Glomerular endothelial cell (primary cell): ENCODE results near the gene ARHGAP4. TPM values are rescaled to one million over a fixed set of nuclear protein-coding genes. Genes with fewer than 3 reads are reported as not detected.

Experiments
- DNase-seq: peaks from one replicate; pipeline ENCODE4 v3.0.0-alpha.2; 2011; ENCODE audit warnings: low read depth, low spot score; ENCODE audit errors: extremely low read depth
- total RNA-seq: library from RNA; depleted of rRNA; stranded (reverse); fragments of >200 nt; gene quantifications from 2 replicates; pipeline ENCODE4 v1.2.3, GENCODE V29; 2015

Gene ARHGAP4
- total RNA-seq, 1 donor from 2014 or later: 24.2 TPM

DNA sequence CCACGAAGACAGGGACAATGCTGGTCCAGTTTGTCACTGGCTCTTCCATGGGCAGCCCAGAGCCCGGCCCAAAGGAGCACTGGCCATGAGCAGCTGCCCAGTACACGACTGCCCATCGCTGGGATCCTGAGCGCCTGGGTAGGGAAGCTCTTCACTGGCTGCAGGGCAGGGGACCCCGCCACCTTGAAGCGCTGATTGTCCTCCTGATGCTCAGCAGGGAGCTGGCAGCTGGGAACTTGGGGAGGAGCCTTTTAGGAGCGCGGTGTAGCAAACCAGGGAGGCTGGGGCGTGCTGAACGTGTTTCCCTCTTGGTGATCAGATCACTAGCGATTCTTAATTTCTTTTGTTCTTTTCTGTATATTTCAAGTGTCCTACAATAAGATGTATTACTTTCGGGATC lies 41.9 kb downstream of the ARHGAP4 start:
- DNase-seq: no peak

DNA sequence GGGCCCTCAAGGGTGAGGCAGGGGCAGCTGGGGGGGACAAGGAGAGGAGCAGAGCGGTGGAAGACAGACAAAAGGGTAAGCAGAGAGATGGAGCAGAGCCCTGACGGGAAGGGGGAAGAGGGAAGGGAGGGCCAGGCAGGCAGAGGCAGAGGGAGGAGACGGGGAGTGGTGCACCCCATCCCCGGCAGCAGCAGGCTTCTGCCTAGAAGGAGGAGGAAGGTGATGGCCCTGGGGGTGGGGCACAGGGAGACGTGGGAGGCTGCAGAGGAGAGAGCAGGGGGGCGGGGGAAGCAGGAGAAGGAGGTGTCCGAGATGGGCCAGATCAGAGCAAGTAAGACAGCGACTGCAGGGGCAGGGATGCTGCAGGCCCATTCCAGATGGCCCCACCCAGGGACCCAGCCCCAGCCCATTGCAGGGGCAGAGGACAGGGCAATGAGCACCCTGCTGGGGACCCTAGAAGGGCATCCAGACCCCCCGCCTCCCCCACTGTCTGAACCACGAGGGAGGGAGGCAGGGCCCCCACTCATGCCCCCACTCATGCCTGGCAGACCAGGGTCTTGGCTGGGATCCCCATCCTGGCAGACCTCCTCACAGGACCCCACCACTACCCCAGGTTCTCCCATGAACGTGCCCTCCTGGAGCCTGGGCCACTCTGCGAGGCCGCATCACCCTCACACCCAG lies 42.8 kb downstream of the ARHGAP4 start:
- DNase-seq: no peak

DNA sequence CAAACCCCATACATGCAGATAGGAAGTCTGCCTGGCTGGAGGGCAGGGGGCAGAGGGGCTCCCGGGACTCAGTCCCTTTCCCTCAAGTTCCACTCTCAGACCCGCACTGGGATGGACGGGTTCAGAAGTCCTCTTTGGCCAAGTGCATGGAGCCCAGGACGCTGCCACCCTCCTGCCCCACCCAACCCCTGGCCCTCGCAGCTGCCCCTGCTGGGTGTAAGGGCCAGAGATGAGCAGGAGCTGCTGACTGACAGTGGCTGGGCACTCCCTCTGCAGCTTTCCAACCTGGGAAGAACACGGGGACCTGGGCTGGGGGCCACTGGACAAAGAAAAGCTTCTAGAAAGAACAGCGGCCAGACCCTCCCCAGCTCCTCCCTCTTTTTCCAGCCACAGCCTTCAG lies 43.5 kb downstream of the ARHGAP4 start:
- DNase-seq: no peak

DNA sequence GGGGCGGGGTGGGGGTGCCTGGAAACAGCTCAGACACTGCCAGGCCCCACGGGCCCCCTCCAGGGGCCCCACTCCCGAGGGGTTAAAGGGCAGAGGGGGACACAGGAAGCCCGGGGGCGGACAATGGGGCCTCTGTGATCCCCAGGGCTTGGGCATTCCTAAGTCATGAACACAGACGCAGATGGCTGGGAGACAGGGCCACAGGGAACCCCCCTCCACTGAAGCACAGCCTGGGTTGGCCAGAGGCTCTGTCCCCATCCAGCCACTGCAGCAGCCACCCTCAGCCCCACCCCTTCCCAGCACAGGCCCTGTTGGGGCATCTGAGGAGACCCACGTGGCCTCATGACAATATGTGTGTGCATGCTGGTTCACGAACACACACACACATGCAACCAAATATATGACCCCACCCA lies 44.0 kb downstream of the ARHGAP4 start:
- DNase-seq: no peak

DNA sequence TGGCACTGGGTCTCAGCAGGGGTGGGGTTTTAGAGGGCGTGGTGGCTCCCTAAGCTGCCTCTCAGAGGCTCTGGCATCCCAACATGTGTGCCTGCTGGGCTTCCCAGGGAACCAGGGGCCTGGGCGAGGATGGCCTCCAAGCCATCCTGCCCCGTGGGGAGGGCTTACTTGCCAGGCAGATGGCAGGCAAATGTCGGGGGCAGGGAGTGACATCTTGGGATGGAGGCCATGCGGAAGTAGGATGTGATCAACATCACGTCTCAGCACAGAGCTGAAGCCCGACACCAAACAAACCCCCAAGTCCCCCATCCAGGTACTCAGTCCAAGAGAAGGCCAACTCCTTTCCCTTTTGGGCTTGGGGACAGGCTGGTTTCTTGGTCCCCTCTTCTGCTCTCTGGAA lies 44.8 kb downstream of the ARHGAP4 start:
- no peak for DNase-seq

DNA sequence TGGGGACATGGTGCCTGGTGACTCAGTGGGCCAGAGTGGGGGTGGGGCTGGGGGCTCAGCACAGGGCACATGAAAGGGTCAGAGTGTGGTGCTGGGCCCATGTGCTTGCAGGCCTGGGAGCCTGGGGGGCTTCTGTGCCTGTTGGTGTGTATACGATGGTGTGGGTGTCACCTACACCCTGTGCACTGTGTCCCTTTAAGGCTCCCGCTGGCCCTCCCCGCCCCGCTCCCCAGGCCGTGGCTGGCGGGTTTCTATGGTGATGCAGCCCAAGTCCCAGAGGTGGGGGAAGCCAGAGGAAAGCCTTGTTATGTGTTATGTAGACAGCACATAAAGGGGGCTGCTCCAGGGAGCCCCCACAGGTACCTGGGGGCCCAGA lies 45.6 kb downstream of the ARHGAP4 start:
- no peak for DNase-seq

DNA sequence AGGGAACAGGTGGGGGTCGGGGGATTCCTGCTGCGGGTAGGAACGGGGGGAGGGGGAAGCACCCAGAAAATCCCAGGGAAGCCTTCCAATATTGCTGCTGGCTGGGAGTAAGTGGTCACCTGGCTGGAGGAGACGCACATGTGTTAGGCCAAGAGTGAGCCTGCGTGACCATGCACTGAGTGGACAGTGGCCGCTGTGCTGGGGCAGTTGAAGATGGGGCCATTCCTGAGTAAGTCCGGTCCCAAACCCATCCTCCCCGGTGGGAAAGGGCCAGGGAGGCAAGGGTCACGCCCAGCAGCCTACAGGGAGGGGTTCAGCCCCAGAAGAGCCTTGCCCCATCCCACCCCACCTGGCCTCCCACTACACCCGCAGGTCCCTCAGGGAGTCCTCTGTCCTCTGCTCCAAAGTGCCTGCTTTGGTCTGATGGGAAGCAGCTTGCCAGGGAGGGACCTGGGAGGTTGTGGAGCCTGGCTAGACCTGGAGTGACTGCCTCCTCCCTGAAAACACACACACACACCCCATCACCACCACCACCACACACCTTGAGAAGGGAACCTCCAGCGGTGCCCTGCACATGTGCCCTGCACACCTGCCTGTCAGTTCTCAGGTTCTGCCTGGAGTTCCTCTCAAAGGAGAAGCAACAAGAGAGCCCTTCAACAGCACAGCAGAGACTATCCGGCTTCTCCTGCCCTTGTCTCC lies 46.2 kb downstream of the ARHGAP4 start:
- no peak for DNase-seq

DNA sequence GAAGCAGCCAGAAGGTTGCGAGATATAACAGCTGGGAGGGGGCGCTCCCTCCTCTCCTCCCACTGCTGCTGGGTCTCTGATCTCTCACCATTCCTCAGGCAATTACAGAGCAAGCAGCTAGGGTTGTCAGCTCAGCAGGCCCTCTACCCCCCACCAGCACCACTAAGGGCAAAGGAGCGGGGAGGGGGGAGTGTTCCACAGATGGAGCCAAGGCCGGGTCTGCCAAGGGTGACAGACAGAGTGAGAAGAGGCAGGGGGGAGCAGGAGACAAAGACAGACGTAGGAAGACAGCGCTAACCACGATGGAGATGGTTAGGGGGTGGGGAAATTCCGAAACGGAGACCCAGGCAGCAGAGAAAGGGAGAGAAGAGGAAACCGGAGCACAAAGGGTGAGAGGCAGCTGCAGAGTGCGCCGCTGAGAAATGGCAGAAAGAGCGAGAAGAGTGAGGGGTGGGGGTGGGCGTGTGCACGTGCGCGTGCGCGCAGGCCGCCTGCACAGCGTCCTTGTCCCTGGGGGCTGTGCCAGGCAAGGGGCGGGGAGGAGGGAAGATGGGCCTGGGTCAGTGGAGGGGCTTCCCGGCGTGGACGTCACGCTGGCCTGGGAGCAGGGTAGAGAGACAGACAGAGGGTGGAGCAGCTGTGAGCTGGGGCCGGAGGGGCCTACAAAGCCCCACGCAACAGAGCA lies 47.0 kb downstream of the ARHGAP4 start:
- DNase-seq: no peak

DNA sequence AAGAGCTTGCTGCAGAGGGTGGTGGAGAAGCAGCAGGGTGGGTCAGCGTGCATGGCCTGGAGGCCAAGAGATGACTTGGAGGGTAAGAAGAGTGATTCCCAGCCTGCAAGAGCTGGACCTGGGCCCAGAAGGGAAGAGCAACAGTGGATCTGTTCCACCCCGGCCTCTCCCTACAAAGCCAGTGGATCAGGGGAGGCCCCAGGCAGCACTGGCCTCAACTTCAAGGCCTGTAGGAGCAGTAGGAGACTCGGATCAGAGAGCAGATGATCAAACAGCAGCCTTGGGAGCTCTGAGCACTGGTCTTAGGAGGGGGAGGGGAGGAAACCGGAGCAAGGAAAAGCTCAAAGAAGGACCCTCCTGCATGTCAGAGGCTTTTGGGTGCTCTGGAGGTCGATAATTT lies 47.7 kb downstream of the ARHGAP4 start:
- DNase-seq: no peak

DNA sequence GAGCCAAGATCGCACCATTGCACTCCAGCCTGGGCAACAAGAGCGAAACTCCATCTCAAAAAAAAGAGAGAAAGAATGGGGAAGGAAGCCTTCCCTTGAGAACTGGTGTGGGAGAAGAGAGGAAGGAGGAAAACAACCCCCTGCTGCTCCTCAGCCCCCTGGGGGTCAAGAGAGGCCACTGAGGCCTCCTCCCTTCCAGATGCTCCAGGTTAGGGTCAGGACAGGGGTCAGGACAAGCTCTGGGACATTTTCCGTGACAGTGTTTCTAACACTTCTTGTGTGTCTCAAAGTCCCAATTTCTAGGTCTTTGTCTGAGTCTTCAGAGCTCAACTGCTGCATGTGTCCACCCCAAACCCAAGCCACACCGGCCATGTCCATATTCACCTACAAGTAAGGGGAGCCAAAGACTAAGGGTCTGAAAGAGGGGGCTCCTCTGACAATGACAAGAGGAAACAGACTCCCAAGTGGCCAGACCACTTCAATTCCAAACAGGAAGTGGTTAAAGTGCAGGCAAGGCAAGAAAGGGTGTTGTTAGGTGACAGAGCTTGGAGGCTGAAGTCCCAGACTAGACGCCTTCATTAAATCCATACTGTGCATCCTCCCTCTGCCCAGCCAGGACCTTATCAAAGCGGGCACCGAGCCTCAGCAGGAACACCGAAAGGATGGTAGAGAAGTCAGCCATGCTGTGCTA lies 48.3 kb downstream of the ARHGAP4 start:
- DNase-seq: no peak

DNA sequence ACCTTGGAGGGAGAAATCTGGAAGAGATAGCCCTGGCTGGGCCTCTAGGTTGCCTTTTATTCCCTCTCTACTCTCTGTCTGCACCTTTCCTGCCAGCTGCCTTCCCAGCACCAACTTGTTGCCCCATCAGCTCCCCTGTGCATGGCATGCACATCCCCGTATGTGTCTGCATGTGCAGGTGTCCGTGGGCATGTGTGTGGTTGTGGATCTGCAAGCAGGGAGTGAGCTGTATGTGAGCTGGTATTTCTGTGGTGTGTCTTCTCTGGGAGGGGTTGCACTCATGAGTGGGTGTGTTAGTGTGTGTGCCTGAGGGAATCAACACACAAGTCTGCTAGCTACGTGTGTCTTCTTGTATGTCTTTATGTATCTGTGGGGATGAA lies 50.0 kb downstream of the ARHGAP4 start:
- no peak for DNase-seq

DNA sequence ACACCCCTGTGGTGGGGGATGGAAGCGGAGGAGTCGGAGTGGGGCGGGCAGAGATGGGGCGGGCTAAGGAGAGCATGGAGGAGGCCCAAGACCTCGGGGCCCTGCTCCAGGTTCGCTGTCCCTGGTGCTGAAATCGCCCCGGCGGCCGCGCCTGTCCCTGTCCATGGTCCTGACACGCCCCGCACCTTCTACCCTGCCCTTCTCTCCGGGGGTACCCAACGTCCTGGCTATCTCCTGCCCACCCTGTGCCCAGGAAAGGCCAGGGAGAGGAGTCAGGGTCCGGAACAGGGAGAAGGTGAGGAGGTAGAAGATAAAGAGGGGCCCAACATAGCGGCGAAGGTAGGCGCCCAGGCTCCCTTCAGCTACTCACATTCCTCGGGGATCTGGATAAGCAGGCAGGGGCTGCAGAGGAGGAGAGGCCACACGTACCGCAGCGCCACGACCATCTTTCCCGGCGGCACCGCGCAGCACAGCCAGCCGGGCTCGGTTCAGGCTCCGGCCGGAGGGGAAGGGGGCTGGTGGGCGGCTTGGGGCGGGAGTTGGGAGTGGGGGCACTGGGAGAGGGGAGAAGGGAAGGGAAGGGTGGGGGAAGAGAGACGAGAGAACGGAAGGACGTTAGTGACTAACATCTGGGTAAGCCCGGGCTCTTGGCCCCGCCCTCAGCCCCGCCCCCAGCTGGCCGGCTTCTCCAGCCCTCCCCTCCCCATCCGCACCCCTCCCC lies 50.5 kb downstream of the ARHGAP4 start:
- no peak for DNase-seq

DNA sequence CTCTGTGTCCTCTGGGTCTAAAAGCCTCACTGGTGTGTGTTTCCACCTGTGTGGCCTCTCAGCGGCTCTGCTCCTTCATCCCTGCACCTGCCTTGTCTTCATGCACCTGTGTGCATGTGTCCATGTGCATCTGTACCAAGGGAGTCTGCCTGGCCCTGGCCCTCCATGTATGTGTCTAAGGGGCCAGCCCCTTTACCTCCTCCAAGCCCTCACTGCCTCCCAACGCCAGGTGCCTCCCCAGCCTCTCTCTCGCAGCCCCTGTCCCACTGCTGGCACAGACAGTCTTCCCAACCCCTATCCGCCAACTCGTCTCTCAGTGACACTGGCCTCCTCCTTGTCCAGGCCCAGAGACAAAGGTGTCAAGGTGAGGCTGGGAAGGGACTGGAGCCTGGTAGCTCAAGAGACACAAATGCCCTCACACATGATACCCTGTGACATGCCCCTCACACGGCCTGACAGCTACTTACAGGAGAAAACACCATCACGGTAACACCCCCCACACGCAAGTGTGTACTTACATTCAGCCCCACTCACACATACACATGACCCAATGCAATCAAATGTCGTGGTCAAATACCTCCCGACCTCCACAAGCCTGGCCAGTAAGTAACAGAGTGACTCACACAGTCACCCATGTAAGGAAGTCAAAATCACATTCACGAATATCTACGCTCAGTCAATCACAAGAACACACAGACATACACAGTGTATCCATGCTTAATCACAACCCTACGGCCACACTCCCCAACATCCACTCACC lies 51.5 kb downstream of the ARHGAP4 start:
- no peak for DNase-seq

DNA sequence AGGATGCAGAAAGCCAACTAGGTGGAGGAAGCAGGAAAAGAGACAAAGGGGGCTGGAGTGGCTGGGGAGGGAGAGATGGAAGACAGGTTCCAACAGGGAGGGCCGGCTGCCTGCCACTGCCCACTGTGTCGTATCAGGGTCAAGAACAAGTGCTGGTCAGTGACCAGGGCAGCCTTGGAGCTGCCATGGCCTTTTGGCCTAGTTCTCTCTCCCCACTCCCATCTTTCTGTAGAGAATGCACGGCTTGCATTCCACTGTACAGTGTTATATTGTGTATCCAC lies 52.0 kb downstream of the ARHGAP4 start:
- no peak for DNase-seq

DNA sequence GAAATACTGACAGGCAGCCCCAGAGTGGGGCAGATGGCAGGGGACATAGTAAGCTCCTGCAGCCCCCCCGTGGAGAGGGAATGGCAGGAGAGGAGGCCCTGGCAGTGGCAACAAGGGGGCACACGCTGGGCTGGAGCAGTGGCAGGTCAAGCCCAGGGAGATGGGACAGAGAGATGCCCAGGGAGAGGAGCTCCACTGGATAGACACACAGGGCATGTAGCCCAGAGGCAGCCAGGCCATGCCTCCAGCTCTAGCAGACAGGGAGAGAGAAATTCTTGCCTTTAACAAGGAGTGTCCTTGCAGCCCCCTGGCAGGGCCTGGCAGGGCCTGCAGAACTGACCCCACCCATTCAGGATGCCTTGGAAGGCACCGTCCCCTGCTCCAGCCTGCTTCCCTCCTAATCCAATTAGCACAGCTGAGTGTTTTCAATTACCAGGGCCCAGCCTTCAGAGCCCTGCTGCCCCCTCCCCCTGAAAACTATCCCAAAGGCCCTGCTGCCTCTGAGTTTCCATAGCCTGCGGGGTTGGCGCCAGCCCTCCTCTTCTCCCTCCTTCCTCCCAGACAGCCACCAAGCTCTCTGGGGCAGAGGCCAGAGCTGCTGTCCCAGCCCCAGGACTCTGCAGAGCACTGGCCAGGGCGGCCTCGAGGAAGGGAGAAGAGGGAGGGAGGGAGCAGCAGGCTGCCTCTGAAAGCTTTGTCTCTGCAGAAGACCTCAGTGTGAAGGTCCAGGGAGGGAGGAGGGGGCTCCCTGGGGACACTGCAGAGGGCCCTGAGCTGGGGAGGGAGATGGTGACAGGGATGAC lies 52.6 kb downstream of the ARHGAP4 start:
- DNase-seq: no peak

DNA sequence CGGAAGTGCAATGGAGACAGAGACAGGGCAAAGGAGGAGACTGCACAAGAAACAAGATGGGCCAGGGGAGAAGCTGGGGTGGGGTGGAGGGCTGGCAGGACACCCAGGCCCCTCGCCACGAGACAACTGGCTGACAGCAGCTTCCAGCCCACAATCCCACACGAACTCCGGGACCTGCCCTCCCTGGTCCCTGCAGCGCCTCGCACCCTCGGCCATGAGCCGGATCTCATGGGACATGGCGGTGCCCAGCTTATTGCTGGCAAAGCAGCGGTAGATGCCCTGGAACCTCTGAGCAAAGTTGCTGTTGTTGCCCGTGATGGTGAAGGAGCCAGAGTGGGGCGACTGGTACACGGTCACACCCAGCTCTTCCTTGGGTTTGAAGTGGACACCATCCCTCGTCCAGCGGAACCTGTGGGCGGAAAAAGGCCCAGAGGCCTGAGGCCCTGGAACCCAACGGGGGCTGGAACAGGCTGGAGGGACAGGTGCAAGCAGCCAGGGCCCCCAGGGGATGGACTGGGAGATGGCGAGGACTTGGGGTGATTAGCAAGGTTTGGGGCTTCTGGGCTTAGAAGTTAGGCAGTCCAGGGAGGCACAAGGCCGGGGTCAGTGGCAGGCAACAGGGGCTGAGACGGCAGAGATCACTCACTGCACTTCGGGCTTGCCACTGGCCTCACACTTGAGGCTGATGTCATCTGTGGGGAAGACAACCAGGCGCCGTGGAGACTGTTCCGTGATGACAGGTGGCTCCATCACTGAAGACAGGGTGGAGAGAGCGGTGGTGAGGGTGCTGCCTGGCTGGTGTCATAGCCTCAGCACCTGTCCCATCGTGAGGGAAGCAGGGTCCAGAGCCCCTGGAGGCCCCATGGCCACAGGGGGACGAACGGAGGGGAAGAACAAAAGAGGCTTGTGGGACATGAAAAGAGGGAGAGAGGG lies 53.9 kb downstream of the ARHGAP4 start:
- DNase-seq: no peak

DNA sequence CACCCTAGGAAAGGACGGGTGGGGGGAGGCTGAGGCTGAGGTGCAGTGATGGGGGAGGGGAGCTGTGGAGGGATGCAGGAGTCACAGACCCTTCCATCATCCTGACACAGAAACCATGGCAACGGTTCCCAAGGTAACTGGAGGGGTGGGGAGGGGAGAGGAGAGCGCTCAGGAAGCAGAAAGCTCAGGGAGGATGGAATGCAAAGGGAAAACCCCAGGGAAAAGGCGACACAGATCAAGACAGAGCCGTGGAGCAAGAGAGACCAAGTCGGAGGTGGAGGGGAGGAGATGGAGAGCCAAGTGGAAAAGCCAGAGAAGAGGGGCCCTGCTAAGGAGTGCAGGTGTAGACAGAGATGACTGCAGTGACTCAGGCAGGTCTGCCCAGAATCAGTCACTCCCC lies 54.6 kb downstream of the ARHGAP4 start:
- DNase-seq: no peak

DNA sequence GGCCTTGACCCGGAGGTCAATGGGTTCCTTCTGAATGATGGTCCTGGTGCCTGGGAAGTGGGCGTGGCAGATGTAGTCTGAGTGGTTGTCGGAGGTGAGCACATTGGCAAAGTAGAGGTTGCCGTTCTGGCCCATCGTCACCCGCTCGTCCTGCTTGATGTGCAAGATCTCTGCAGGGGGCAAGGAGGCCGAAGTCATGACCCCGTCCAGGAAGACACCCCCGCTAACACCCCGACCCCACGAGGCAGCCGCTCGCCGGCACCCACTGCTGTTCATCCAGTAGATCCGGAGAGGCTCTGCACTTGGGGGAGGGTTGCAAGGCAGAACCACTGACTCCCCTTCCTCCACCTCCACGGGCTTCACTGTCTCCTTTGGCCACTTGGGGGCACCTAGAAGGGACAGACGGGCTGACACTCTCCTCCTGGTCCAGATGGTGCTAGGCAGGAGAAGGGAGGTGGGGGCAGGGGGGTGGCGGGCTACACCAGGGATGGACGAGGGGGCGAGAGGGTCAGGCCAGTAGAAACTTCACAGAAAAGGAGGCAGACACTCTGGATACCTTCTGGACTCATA lies 55.2 kb downstream of the ARHGAP4 start:
- no peak for DNase-seq
